AG09319 (cell line): Measurements from ENCODE around the gene OR51B4.
"Not testable (repeated sequence)": the region's sequence is repeated elsewhere in the genome, so short reads cannot be mapped to it uniquely, and the experiment has no call there.

Experiments
- DNase-seq: peaks from one replicate; pipeline ENCODE4 v3.0.0-alpha.2; 2010; ENCODE audit warnings: low read depth; ENCODE audit errors: extremely low read depth
- TF ChIP-seq, protein P1 (sequence below): IDR thresholded peaks from 2 replicates; pipeline ENCODE4 v1.5.1; 2011; ENCODE audit warnings: low read depth, mild to moderate bottlenecking, inconsistent platforms, low read length, moderate library complexity

OR51B4 gene

DNA sequence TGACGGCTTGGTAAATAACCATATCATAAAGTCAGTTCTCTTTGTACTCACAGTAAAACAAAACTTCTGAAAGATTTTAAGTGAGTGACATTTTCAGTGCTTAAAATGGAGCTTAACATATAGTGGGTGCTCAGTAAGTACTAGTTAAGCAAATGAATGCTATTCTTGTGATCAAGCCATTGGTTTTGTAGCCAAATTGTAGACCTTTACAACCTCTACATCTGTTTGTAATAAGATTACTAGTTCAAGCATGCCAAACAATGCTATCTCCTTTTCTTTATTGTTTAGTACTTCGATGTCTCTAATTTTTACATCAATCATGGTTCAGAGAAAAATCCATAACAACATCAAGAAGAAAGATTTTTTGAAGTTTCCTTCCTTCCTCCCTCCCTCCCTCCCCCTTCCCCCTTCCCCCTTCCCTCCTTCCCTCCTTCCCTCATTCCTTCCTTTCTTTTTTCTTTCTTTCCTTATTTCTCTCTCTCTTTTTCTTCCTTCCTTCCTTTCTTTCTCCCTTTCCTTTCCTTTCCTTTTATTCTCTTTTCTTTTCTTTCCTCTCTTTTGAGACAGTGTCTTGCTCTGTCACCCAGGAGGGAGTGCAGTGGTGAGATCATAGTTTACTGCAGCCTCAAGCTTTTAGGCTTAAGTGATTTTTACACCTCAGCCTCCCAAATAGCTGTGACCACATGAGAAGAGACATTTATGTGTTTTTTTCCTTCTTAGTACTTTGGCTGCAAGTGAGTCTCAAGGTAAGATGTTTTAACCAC, 5.7 kb upstream of the OR51B4 start:
- no peak for DNase-seq
- TF ChIP-seq, protein P1, sequence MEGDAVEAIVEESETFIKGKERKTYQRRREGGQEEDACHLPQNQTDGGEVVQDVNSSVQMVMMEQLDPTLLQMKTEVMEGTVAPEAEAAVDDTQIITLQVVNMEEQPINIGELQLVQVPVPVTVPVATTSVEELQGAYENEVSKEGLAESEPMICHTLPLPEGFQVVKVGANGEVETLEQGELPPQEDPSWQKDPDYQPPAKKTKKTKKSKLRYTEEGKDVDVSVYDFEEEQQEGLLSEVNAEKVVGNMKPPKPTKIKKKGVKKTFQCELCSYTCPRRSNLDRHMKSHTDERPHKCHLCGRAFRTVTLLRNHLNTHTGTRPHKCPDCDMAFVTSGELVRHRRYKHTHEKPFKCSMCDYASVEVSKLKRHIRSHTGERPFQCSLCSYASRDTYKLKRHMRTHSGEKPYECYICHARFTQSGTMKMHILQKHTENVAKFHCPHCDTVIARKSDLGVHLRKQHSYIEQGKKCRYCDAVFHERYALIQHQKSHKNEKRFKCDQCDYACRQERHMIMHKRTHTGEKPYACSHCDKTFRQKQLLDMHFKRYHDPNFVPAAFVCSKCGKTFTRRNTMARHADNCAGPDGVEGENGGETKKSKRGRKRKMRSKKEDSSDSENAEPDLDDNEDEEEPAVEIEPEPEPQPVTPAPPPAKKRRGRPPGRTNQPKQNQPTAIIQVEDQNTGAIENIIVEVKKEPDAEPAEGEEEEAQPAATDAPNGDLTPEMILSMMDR: no peak

GRCh38 chr11:5304046-5304445, 2.3 kb upstream of the OR51B4 start:
- TF ChIP-seq, protein P1: no peak

DNA sequence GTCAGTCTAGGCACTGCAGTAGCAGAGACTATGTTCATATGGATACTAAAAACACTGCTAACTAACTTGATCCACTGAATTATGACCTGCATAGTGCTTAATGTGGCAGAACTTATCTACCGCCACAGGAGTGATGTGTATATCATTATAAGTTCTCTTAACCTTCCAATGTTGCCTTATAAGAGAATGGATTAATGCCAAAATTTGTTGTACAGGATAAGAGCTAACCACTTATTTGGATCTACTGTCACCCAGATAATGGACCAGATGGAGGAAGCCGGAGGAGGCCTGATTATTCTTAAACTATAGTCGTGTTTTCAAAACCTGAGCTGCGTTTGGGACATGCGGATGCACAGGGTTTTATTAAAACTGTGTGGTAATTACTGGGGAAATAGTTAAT, 1.9 kb upstream of the OR51B4 start:
- TF ChIP-seq, protein P1: no peak
- no peak for DNase-seq

More at GRCh38 chr11:5304046-5304445, 2.3 kb upstream of the OR51B4 start:
- no peak for DNase-seq

GRCh38 chr11:5300251-5300650, 1.5 kb downstream of the OR51B4 start:
- DNase-seq: no peak
- TF ChIP-seq, protein P1: no peak

DNA sequence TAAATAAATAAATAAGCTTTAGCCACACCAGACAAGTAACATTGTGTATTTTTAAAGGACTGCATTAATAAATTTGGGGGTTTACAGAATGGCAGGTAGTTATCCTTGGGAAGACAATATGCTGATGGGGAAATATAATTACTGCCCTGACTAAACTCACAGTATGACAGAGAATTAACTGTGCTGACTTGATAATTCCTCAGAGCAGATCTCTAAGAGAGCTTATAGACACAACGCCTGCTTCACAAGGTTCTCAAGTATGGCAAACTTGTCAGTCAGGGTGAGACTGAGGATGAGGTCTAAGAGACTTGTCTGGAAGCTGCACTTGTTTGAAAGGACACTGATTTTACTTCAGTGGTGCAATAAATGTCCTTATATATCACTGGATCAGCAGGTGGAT, 3.3 kb downstream of the OR51B4 start:
- DNase-seq: no peak
- TF ChIP-seq, protein P1: no peak

DNA sequence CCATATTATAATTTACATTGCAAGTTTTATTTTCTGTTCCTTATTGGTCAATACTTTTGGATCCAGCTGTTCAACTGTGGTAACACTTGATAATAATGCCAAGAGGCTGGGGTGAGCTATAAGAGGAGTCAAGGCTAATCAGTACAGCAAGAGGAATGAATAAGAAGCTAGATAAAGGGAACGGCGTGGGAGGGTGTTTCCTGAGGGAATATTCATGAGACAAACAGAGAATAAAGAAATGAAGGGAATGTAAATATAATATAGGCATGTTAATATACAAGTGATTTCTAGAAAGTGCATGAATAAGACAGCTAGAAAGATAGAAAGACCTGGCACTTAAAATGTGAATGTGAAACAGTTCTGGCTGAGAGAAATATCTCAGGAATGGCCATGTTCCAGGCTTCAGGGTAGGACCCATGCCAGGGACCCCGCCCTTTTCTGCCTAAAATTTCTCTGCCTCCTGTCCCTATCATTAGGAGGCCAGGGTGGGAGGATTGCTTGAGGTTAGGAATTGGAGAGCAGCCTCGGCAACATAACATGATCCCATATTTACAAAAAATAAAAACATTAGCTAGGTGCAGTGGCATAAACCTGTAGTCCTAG, 3.9 kb downstream of the OR51B4 start:
- DNase-seq: no peak
- TF ChIP-seq, protein P1: no peak

- not testable (repeated sequence) for DNase-seq
These were observed 7.3 kb downstream of the OR51B4 start for GRCh38 chr11:5294342-5294995.
